Endothelial cell of umbilical vein (primary cell): ENCODE measurements around the gene POU2F3.

ENCODE experiments used
- EZH2 ChIP-seq: IDR thresholded peaks from 2 replicates; pipeline ENCODE4 v1.6.1; 2012; ENCODE audit warnings: borderline replicate concordance, low read depth, mild to moderate bottlenecking, moderate library complexity, low read length, inconsistent platforms; ENCODE audit not compliant: severe bottlenecking
- GATA2 ChIP-seq: IDR thresholded peaks from 2 replicates; pipeline ENCODE4 v1.7.0; 2011; ENCODE audit warnings: low read depth, mild to moderate bottlenecking, moderate library complexity, mixed read lengths, low read length; ENCODE audit not compliant: insufficient read length, insufficient read depth
- JUN ChIP-seq: IDR thresholded peaks from 2 replicates; pipeline ENCODE4 v1.6.1; 2011; ENCODE audit warnings: borderline replicate concordance, low read depth; ENCODE audit not compliant: insufficient read length, insufficient read depth
- MYC ChIP-seq: IDR thresholded peaks from one replicate; pipeline ENCODE4 v1.6.1; 2011; ENCODE audit warnings: mild to moderate bottlenecking, low read depth, low read length
- TF ChIP-seq, protein P1 (sequence below), 2 donors: IDR thresholded peaks; 1 replicate in 1 of 2; 2 replicates in 1 of 2; pipeline ENCODE4 v1.5.1; 2011; ENCODE audit warnings: low read length in 2 of 2, mild to moderate bottlenecking in 2 of 2, moderate library complexity in 2 of 2, control low read depth in 1 of 2, inconsistent platforms in 1 of 2, low read depth in 1 of 2; ENCODE audit not compliant: insufficient read depth in 1 of 2; ENCODE audit errors: extremely low read depth in 1 of 2
- TF ChIP-seq, protein P2 (sequence below): IDR thresholded peaks from 2 replicates; pipeline ENCODE4 v1.6.1; 2011; ENCODE audit not compliant: insufficient read depth, insufficient read length

DNA sequence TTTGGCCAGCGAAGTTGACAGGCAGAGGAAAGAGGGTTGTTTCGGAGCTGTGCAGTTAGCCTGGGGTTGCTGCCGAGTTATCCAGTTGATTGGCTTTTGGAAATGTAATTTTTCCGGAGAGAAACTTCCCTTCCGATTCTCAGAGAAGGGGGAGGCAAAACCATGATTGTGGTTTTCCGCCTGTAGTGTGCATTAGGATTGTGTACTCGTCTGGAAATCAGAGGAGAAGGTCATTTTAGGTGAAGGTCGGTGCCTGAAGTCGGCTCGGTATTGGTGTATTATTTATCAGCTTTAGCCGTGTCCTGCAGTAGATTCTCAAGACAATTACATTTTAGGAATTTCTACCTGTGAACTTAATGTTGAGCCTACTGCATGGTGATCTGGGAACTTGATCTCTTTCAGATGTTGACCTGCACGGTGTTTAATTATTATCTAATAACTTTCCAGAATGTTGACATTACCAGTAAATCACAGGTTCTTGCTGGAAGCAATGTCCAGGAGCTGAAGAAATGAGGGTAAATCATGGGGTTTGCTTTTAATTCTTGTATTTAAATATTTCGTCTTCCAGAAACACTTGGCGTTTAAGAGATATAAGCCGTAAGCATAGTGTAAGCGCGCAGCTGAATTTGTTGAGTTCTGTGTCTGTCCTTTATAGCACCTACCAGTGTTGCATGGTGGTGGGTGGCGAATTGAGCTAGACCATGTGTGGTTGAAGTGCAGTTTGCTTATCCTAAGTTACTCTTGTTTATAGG is 97.6 kb downstream of the POU2F3 start:
- no peak for TF ChIP-seq MYC
- TF ChIP-seq, protein P1, sequence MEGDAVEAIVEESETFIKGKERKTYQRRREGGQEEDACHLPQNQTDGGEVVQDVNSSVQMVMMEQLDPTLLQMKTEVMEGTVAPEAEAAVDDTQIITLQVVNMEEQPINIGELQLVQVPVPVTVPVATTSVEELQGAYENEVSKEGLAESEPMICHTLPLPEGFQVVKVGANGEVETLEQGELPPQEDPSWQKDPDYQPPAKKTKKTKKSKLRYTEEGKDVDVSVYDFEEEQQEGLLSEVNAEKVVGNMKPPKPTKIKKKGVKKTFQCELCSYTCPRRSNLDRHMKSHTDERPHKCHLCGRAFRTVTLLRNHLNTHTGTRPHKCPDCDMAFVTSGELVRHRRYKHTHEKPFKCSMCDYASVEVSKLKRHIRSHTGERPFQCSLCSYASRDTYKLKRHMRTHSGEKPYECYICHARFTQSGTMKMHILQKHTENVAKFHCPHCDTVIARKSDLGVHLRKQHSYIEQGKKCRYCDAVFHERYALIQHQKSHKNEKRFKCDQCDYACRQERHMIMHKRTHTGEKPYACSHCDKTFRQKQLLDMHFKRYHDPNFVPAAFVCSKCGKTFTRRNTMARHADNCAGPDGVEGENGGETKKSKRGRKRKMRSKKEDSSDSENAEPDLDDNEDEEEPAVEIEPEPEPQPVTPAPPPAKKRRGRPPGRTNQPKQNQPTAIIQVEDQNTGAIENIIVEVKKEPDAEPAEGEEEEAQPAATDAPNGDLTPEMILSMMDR (IDR thresholded peaks at IDR 0.05; ENCODE audit: extremely low read depth in 1 of 2, insufficient read depth in 1 of 2, low read depth in 1 of 2, low read length in 2 of 2), result no peak
- TF ChIP-seq EZH2, result no peak
- no peak for TF ChIP-seq JUN
- TF ChIP-seq GATA2, result no peak
- TF ChIP-seq, protein P2, sequence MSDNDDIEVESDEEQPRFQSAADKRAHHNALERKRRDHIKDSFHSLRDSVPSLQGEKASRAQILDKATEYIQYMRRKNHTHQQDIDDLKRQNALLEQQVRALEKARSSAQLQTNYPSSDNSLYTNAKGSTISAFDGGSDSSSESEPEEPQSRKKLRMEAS, result no peak
